ENCODE results near the gene CHURC1.

CHURC1 gene

DNA sequence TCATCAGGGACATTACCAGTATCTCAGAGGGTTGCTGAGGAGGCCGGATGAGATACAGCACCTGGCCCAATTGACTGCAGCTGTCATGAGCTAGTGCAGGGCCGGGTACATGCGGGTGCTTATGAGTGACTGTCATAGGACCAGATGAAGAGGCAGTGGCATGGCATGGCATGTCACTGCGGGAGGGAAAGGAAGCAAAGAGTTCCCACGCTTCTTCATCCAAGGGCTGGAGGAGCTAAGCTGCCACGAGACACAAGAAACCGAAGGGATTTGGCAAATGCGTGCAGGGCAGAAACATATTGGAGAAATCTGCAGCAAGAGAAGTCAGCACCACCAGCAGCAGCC lies 39.0 kb downstream of the CHURC1 start:
- Histone ChIP-seq H3K36me3 (peaks cover 0 to 47% (median 2%) of the 10 kb centered on the region in 3 donors), H3K4me3 (no peak overlapping the region), H3K4me1 (peaks cover 0 to 23% (median 16%) of the 10 kb centered on the region in 4 donors), H3K9me3 (no peaks in the 10 kb centered on the region), H3K27ac (no peak overlapping the region), H3K27me3 (no peaks in the 10 kb centered on the region)
- TF ChIP-seq, protein P1, sequence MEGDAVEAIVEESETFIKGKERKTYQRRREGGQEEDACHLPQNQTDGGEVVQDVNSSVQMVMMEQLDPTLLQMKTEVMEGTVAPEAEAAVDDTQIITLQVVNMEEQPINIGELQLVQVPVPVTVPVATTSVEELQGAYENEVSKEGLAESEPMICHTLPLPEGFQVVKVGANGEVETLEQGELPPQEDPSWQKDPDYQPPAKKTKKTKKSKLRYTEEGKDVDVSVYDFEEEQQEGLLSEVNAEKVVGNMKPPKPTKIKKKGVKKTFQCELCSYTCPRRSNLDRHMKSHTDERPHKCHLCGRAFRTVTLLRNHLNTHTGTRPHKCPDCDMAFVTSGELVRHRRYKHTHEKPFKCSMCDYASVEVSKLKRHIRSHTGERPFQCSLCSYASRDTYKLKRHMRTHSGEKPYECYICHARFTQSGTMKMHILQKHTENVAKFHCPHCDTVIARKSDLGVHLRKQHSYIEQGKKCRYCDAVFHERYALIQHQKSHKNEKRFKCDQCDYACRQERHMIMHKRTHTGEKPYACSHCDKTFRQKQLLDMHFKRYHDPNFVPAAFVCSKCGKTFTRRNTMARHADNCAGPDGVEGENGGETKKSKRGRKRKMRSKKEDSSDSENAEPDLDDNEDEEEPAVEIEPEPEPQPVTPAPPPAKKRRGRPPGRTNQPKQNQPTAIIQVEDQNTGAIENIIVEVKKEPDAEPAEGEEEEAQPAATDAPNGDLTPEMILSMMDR (IDR thresholded peaks at IDR 0.05) = no peak
- intact Hi-C loops (cut with DNase I; ENCODE audit: low total_unique reads) = no loop called here
- DNase-seq = no peak

DNA sequence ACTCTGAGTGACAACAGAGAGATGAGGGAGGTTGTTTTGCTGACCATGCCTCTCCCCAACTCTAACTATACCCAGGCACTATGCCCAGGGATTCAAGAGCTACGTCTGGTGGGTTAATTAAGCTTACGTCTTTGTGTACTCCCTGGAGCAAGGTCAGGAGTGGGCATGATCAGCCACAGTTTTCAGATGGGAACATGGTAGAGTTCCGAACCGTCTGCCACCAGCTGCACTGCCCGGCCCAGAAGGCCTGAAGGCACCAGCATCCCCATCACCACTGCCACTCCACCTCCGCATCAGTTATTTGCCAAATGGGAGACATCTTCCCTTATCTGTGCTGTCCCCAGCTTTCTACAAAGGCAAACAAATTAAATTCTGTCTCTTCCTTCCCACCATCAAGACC lies 39.4 kb downstream of the CHURC1 start:
- Histone ChIP-seq H3K9me3 (no peaks in the 10 kb centered on the region), H3K36me3 (peaks cover 0 to 43% (median 0%) of the 10 kb centered on the region in 3 donors), H3K27ac (no peak overlapping the region), H3K27me3 (no peaks in the 10 kb centered on the region), H3K4me1 (peaks cover 0 to 23% (median 16%) of the 10 kb centered on the region in 4 donors), H3K4me3 (no peak overlapping the region)
- intact Hi-C loops (cut with DNase I; ENCODE audit: low total_unique reads) = no loop called here
- TF ChIP-seq, protein P1 (IDR thresholded peaks at IDR 0.05) = no peak
- peak in 1 of 2 donors; percentile 17 for DNase-seq

DNA sequence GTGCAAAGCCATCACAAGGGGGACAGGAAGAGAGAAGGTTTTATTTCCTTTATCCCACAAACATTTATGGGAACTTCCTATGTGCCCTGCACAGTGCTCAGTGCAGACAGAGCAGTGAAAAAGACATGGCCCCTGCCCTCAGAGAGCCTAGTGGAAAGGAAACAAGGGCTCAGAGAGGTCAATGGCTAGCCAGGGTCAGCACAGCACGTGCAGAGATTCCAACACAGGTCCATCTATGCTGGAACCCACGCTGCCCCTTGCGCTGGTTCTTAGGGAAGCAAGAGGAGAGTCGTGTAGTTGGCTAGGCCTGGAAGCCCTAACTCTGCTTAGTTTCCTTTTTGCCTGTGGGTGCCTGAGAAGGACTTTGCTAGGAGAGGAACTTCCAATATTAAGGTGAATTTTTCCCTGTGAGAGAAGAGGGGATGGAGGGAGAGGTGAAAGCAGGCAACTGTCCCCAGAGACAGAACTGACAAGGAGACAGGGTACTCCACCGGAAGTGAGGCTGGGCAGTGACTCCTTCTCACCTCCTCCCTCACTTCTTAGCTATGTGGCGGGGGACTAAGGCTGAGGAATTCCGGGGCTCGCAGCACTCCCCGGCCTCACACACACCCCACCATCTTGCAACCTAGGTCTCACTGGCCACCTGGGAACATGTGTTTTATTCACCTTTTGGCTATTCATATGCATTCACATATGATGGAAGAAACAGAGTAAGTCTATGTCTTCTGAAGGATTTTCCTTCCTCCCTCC lies 40.4 kb downstream of the CHURC1 start:
- H3K4me3 ChIP-seq = no peak overlapping the region
- peaks cover 0 to 23% (median 16%) of the 10 kb centered on the region in 4 donors for H3K4me1 ChIP-seq
- TF ChIP-seq, protein P1 (IDR thresholded peaks at IDR 0.05) = no peak
- H3K27me3 ChIP-seq = no peaks in the 10 kb centered on the region
- no peaks in the 10 kb centered on the region for H3K9me3 ChIP-seq
- H3K27ac ChIP-seq = no peak overlapping the region
- peak in 1 of 2 donors; percentile 44 for DNase-seq
- intact Hi-C loops (cut with DNase I; ENCODE audit: low total_unique reads) = no loop called here
- H3K36me3 ChIP-seq = peaks cover 0 to 38% (median 0%) of the 10 kb centered on the region in 3 donors

DNA sequence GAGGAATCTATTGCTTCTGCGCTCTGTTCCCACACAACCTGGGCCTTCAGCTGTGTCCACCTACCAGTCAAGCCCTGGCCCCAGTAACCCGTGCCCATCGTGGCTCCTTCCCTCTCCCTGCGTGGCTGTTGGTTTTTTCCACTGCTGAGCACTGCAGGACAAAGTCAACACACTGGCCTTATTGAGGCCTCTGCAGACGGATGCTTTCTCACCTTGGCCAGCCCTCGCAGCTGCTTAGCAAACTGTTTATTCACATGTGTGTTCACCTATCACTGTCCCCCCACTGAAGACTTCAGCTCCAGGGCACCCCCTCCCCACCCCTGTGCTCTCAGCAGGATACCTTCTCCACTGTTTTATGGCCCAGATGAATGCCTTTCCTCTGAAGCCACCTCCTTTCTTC lies 41.0 kb downstream of the CHURC1 start:
- peak in 1 of 2 donors; percentile 60 for DNase-seq
- no peak overlapping the region for H3K27ac ChIP-seq
- H3K9me3 ChIP-seq = no peaks in the 10 kb centered on the region
- no peak overlapping the region for H3K4me3 ChIP-seq
- intact Hi-C loops (cut with DNase I; ENCODE audit: low total_unique reads) = no loop called here
- H3K27me3 ChIP-seq = no peaks in the 10 kb centered on the region
- H3K36me3 ChIP-seq = peaks cover 0 to 33% (median 0%) of the 10 kb centered on the region in 3 donors
- TF ChIP-seq, protein P1 (IDR thresholded peaks at IDR 0.05) = no peak
- peaks cover 0 to 25% (median 18%) of the 10 kb centered on the region in 4 donors for H3K4me1 ChIP-seq

DNA sequence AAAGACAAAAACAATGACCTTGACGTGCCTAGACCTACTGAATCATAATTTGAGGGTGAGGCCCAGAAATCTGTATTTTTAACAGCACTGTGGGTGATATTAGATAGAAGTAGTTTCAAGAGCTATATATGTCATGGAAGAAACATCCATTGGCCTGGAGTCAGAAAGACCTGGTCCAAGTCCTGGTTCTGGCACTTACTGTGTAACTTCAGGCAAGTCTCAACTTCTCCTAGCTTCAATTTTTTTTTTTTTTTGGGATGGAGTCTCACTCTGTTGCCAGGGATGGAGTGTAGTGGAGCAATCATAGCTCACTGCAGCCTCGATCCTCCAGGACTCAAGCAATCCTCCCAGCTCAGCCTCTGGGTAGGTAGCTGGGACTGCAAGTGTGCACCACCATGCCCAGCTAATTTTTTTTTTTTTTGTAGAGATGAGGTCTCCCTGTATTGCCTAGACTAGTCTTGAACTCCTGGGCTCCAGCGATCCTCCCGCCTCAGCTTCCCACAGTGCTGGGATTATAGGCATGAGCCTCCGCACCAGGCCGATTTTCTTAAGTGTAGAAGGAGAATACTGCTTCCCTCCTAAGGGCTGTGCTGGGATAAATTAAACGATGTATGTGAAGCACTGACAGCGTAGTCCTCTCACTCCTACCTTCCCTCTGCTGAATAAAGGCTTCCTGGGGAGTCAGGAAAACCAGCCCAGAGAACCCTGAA lies 42.6 kb downstream of the CHURC1 start:
- H3K4me1 ChIP-seq = peaks cover 0 to 19% (median 13%) of the 10 kb centered on the region in 4 donors
- H3K27ac ChIP-seq = no peak overlapping the region
- H3K9me3 ChIP-seq = no peaks in the 10 kb centered on the region
- intact Hi-C loops (cut with DNase I; ENCODE audit: low total_unique reads) = no loop called here
- DNase-seq = peak in 1 of 2 donors; percentile 37
- peaks cover 0 to 17% (median 0%) of the 10 kb centered on the region in 3 donors for H3K36me3 ChIP-seq
- H3K4me3 ChIP-seq = no peak overlapping the region
- H3K27me3 ChIP-seq = no peaks in the 10 kb centered on the region
- TF ChIP-seq, protein P1 (IDR thresholded peaks at IDR 0.05) = no peak
